ENCODE measurements around the gene AIFM1.
A peak's percentile ranks its signal among the peaks of the same experiment; 100 is the strongest.

Gene AIFM1

DNA sequence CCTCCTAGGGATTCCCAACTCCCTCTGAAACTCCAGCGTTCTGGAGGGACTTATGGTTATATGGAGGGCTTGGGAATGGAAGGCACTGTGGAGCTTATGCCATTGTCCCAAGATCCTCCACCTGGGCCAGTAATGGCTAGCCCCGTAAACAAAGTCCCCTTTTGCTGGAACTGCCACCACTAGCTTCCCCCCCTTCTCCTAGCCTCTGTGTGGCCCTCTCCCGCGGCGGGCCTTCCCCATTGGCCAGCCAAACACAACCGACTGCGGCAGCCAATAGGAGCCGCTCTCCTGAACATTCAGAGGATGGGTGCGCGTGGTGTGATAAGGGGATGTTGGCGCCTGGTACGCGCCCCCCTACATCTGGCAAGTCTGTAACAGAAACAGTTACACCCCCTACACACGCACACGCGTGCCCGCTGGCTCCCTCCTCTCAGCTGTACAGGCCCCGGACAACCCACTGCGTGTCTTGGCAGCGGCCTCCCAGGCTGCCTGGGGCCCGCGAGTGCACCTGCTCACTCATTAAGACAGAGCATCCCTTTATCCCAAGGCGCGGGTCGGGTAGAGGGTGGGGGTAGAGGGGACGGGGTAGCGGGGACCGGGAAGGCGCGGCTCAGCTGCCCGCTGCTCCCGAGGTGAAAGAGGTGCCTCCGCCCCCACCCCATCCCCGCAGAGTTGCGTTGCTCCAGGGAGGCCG, 5.3 kb upstream of the AIFM1 start:
- DNase-seq (ENCODE audit: low read depth) = no peak

DNA sequence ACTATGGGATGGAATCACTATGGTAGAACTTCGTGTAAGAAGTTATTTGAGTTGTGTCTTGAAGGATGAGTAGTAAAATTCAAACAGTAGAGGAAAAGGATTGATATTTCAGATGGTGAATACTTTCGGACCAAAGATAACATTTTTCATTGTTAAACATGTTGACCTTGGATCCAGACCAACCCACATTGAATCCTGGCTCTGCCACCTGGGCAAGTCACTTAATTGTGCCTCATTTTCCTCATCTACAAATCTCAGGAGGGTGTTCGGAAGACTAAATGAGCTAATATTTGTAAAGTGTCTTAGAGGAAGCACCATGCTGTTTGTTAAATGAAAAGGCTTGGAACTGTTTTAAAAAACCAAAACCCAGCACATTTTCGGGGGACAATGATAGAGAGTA, 1.4 kb upstream of the AIFM1 start:
- no peak for DNase-seq (ENCODE audit: low read depth)

DNA sequence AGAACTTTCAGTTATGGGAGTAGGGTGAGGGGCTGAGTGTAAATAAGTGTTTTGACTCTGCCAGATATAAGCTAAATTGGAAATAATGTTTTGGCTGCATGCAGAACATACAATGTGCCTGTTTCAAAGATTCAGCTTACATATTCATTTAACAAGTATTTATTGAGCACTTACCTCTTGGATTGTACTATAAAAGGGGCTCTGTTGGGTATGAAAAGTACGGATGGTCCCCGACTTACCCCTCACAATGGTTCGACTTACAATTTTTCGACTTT, 799 bp upstream of the AIFM1 start:
- DNase-seq (ENCODE audit: low read depth) = no peak

DNA sequence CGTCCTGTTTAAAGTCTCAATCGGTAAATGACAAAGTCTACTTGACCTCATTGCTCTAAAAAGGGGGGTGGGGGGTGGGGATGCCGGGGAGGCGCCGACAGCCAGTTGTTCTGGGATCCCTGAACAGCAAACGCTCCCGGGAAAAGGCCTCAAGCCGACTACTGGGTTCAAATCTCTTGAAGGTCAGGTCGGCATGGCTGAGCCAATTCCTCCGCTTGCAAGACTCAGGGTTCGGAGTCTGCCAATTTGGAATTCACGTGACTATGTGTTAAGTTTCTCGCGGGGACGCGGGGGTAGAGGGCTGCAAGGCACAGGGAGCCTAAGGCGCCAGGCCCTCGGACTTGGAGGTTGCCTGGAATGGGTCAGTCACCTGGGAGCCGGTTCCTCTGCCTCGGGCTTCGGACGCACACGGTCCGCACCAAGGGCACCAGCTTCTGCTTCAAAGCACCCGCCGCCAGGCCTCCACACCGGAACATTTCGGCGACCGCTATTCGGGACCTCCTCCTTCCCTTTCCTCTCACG, 399 bp downstream of the AIFM1 start:
- peak; percentile 49 for DNase-seq (ENCODE audit: low read depth)

DNA sequence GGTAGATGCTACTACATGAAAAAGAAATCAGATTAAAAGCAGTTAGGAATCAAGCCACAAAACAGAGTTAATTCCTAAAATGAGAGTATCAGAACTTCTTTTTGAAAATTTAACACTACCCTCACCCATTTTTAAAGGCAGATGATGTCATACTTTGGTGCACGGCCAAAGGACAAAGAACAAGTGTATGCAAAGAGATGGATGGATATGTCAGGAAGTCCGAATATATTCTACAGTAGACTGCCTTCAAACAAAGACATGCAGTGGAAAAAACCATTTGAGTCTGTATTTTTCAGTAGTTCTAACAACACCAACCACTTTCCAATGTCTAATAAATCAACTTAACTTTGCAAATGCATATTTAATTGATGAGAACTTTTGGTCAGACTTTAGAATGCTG, 2.2 kb downstream of the AIFM1 start:
- no peak for DNase-seq (ENCODE audit: low read depth)

DNA sequence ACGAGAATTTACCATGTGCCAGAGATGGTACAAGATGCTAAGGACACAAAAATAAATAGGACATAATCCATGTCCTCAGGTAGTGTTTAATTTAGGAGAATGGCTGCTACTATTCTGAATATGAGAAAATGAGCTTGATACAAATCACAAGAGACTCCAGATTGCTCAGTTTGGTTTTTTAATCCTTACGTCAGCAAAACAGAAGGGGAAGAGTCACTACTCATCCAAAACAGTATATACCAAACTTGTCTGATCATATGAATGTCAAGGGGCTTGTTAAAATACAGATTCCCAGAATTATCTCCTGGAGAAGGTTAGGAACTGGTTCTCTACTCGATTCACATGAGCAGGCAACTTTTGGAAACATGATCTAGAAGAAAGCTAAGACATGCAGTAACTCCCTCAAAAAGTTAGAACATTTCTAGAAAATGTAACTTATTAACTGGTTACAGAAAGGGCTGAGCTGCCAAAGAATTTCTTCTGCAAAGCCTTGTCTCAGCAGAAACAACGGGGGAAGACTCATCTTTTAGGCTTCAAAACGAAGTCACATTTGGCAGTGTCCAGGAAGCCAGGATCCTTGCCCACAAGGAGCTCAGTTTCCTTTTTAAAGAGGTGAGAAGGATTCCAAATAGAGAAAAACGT, 3.4 kb downstream of the AIFM1 start:
- no peak for DNase-seq (ENCODE audit: low read depth)

DNA sequence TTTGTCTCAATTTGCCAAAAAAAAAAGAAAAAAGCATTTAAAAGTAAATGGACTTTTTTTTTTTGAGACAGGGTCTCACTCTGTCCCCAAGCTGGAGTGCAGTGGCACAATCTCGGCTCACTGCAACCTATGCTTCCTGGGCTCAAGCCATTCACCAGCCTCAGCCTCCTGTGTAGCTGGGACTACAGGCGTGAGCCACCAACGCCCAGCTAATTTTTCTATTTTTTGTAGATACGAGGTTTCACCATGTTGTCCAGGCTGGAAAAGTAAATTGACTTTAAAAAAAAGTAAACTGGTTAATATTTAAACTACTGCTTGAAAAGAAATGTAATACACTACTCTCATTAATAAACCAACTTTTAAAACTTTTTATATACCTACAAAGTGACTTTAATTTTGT, 5.9 kb downstream of the AIFM1 start:
- DNase-seq (ENCODE audit: low read depth) = no peak

DNA sequence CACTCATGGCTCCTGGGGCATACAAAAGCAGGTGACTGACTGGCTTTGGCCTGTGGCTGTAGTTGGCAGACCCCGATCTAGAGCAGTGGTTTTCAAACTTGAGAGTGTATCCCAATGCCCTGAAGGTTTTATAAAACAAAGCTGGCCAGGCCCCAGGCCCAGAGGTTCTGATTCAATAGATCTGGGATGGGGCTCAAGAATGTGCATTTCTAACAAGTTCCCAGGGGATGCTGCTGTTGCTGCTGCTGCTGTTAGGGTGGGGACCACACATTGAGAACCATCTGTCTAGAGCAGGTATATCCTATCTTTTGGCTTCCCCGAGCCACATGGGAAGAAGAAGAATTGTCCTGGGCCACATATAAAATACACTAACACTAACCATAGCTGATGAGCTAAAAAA, 7.3 kb downstream of the AIFM1 start:
- DNase-seq (ENCODE audit: low read depth) = no peak

DNA sequence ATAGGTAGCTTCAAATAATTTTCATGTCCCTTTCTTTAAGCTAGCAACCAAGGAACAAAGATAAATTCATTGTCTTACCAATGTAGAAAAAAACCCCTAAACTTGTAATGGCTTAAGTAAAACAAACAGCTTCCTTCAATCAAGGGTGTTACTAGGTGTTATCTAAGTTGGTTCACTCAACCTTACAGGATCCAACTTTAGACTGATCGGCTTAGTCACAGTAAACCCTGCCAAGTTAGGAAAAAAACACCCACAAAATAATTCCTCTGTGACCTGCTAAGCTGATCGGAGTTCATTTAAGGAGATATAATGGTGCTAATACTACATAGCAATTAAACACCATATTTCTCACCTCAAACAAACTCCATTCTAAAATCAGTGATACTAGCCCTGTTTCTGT, 10.1 kb downstream of the AIFM1 start:
- no peak for DNase-seq (ENCODE audit: low read depth)

DNA sequence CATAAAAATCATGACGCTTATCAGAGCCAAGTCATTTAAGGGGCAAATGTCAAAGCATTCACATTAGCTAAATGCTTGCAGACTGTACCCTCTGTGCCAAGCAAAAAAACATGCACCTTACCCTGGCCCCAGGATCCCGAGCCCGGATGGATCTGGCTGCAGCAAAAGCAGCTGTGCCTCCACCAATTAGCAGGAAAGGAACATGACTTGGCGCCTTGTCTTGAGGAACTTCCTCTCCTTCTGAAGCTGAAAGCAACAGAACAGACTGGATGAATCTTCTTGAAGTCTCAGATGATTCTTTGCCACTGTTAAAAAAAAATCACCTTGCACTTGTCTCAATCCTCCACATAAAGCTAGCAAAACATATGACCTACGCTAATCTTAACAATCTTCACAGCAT, 18.0 kb downstream of the AIFM1 start:
- no peak for DNase-seq (ENCODE audit: low read depth)

DNA sequence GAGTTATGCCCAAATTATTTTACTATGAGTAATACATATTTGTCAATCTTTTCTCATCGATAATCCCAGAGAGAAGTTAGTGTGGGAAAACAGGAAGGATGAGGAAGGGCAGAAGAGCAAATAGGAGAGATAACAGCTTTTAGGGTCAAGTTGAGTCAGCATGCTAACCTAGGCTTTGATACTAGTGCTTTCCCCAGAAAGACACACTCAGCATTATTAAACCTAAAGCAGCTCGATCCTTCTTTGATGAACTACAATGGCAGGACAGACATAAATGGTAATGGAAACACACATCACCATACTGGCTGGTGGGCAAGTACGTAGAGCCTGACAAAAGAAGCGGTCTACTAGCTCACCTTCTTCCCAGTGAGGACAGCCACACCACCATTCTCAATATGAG, 20.5 kb downstream of the AIFM1 start:
- no peak for DNase-seq (ENCODE audit: low read depth)

DNA sequence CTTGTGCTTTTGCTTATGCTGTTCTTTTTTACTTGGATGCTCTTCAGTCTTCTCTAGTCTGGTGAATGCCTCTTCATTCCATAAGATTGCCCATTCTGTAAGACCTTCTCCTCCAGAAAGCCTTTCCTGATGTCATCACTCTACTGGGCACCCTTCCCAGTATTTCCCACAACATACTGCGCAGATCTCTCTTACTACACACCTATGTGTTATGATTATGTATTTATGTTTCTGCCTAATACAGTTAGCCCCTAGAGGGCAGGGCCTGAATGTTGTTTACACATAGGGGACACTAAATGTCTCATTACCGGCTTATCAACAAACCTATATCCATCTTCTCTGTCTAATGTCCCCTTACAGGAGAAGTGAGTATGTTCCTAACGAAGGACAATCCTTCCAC, 21.1 kb downstream of the AIFM1 start:
- DNase-seq (ENCODE audit: low read depth) = peak; percentile 43

DNA sequence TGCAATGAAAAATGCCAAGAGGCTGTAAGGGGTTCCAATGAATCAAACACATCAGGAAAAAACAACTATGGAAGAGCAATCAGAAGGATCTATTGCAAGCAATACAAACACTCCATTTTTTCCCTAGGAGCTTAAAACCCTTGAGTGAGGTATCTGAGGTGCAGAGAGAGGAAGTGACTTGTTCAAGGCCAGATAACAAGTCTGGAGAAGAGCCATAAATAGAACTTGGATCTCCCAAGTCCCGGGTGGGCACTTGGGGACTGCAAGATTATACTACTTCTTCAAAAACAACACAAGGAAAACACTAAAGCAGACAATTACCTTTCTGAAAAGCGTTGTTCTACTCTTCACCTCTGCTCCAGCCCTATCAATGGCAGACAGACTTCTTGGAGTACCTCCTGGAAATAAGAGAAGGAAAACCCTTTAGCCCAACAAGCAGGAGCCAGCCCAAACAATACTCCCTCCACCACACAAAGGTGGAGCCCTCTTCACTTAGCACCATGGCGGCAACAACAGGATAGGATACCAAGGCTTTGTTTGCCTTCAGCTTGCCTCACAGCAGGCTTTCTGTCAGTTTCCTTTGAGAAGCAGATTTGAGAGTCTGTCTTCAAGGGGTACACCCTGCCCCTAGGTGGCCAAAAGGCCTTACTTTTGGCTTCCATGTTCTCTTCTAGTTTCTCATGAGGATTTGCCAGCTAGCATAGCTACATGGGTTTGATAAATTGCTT, 26.0 kb downstream of the AIFM1 start:
- no peak for DNase-seq (ENCODE audit: low read depth)

DNA sequence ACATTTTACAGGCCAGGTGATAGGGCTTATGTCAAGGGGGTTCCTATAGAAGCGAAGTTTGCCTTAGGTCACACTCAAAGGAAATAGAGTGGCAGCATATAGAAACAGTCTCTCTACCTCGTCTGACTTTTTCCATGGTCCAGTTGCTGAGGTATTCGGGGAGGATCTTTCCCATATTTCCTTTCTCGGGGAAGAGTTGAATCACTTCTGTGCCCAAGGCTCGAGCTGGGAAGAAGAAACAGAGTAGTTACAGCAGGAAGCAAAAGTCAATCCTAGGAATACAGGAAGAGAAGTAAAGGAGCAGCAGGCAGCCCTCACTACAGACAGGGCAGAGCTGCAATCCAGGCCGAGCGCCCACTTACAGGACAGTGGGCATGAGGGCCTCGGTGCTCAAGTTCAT, 28.7 kb downstream of the AIFM1 start:
- DNase-seq (ENCODE audit: low read depth) = no peak

DNA sequence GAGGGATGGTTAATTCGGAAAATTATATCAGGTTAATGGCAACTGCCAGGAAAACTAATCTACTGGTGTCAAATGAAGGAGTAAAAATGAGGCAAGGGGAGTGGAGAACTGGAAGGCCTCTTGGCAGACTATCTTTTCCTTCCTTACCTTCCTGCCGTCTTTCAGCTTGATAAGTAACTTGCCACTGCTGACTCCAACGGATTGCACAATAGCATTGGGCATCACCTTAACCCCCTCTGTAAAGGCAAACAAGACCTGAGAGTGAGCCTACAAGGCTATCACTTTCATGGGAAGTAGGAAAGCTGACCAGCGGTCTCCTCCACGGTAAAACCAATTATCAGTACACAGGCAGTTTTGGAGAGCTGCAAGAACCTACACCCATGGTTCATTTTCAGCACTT, 29.1 kb downstream of the AIFM1 start:
- no peak for DNase-seq (ENCODE audit: low read depth)

DNA sequence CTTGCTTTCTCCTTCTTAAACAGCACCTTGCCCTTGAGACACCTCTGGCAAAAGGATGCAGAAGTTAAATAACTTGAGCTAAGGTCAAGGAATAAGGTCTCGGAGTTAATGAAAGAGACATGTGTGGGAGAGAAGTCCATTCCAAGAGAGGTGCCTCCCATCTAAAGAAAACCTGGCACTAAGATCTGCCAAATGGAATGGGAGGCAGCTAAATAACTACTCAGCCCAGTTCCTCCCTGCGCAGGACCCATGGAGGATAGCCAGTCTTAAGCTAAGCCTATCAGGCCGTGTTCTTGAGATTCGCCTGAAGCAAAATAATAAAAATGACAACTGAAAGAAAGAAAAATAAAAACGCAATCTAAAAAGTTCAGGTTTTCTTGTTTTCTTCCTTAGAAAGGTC, 34.7 kb downstream of the AIFM1 start:
- DNase-seq (ENCODE audit: low read depth) = no peak

DNA sequence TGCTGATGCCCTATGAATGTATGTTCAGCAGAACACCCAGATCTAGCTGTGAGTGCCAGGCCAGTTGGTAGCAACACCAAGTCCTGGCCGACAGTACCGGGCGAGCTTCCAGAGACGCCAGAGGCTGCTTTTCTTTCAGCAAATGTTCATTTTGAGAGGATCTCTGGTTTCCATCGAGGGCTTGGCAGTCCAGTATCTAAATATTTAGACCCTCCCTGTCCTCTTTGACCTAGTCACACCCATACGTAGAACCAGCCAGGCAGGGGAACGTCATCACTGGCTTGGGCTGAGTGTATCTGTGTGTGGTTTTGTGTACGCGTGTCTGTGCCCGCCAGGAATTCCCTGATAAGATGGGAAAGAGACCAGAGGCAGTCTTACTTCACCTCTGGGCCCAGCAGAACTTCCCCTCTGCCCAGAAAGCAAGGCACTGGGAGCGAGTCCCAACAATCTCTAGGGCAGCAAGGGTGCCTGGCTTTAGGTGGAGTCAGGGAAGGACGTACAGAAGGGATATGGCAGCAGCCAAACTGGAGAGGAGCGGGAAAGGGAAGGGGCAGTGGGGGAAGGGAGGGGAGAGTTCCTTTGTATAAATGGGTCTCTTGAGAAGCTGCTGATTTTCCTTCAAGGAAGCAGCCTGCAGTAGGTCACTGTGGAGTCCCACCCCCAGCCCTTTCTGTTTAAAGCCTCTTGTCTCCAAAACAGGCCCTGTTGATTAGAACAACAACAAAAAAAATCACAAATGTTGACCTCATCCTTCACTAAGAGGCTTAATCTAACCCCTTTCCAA, 40.4 kb downstream of the AIFM1 start:
- DNase-seq (ENCODE audit: low read depth) = peak; percentile 88

DNA sequence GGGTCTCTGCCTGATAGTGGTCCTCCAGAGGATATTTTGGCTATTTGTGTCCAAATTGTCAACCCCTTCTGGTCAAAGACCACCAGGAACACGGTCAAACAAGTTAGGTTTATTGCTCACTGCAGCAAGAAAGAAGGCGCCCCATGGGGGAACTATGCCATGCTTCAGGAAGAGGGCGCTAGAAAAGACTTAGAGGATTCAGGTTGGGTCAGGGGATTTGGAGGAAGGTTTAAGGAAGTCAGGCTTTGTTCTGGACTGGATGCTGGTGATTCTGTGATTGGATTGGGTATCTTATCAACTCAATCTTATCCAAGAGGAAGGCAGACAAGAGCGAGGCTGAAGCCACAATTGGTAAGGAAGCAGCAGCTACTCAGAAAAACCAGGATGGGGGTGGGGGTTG, 41.1 kb downstream of the AIFM1 start:
- DNase-seq (ENCODE audit: low read depth) = no peak

DNA sequence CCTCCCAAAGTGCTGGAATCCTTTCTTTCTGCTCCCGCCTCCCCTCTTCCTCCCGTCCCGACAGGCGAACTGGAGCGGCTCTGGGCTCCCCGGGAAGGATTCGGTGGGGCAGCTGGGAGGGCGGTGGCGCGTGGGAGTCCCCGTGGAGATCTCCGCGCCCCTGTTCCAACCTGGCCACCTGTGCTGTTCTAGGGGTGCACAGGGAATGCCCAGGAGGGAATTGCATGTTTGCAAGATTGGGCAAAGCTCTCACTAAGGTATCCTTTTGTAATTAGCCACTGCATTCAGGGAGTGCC, 44.2 kb downstream of the AIFM1 start:
- DNase-seq (ENCODE audit: low read depth) = no peak

DNA sequence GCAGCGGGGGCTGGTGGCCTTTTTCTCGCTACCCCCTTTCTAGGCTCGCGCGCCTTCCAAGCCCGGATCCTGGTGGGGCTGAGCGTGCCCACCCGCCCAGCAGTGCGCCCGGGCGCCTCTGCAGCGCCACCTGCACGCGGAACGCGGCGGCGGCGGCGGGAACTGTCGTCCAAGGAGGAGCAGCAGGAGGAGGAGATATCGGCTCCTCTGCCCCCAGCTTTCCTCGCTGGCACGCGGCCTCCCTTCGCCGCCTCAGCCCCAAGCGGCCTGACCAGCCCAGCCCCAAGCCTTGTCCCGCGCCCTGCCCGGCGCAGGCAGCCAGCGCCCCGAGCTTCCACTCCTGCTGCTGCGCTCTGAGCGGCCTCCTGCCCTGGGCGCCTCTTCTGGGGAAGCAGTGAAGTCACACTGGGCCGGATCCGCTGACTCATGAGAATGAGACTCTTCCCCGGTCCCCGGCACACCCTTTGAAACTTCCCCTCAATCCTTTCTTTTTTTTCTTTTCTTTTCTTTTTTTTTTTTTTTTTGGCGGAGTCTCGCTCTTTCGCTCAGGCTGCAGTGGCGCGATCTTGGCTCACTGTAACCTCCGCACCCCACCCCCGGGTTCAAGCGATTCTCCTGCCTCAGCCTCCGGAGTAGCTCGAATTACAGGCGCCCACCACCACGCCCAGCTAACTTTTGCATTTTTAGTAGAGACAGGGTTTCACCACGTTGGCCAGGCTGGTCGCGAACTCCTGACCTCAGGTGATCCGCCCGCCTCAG, 44.7 kb downstream of the AIFM1 start:
- peak; percentile 77 for DNase-seq (ENCODE audit: low read depth)

DNA sequence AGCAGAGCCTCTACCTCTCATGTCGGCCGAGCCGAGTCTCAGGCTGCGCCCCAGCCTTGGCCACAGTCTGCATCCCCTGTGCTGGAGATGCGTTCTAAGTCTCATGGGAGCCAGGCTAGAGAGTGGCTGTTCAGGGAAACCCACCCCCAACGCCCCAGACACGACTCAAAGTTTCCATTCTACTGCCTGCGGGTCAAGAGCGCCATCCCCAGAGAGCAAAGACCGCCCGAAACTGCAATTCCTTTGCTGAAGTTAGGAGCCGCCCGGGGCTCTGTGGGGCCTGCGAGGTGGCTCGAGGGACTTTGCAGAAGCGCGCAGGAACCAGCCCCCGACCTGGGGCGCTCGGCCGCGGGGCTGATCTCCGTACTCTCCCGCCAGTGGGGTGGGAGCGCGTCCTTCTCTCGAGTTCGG, 45.3 kb downstream of the AIFM1 start:
- DNase-seq (ENCODE audit: low read depth) = no peak

DNA sequence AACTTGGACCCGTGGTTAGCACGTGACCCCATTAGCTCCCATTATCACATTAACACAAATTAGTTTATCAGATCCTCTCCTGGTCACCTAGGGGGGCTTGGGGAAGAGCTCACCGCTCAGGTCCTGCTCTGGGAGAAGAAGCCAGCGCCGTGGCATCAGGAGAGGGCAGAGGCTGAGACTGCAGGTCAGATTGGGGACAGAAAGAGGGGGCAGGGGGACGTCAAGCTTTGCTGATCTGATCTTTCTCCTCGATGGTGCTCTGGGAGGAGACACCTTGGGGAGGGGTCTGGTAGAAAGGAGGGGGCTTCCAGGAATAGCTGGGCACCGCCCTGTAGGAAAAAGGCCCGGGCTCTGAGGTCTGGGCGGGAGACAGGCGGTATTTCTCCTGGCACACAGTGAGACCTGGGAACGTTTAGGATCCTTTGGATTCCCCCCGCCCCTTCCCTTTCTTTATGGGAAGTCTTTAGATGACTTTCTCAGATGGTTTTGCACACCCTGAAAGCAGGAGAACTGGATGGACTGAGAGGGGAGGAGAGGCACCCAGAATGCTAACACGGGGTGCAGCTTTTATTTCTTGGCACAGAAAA, 46.2 kb downstream of the AIFM1 start:
- no peak for DNase-seq (ENCODE audit: low read depth)

All from fibroblast of gingiva (primary cell).